Epithelial cell of esophagus (primary cell): ENCODE measurements around the gene TPD52L3.
A peak's percentile ranks its signal among the peaks of the same experiment; 100 is the strongest.

Experiments used
- DNase-seq: peaks from one replicate; pipeline ENCODE4 v3.0.0; 2010; ENCODE audit warnings: low read depth
- H3K4me3 ChIP-seq: 2 replicates; pipeline ENCODE4 v1.5.1; 2011; ENCODE audit warnings: mild to moderate bottlenecking, low read length, control low read depth
- TF ChIP-seq, protein P1 (sequence below): IDR thresholded peaks from 2 replicates; pipeline ENCODE4 v1.5.1; 2011; ENCODE audit warnings: low read depth, mild to moderate bottlenecking, low read length, control low read depth, inconsistent platforms; ENCODE audit not compliant: insufficient read depth; ENCODE audit errors: missing control alignments

TPD52L3 gene

DNA sequence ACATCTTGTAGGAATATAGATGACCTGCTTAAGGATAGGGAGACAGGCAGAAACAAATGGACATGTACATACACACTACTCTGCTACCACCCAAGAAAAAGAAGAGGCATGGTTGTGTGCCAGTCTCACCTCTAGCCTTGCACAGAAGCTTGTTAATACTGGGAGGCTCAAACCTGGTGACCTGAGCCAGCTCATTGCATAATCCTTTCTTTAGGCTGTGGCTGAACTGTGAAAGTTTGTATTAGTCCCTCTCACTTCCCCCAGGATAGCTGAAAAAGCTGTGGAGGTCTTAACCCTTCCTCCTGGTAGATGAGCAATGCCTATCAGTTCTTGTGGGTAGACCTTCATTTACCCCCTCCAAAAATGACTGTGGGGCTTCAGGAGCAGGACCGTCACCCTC is 28.7 kb downstream of the TPD52L3 start:
- H3K4me3 ChIP-seq, result no peak overlapping the region
- peak; percentile 39 for DNase-seq
- TF ChIP-seq, protein P1, sequence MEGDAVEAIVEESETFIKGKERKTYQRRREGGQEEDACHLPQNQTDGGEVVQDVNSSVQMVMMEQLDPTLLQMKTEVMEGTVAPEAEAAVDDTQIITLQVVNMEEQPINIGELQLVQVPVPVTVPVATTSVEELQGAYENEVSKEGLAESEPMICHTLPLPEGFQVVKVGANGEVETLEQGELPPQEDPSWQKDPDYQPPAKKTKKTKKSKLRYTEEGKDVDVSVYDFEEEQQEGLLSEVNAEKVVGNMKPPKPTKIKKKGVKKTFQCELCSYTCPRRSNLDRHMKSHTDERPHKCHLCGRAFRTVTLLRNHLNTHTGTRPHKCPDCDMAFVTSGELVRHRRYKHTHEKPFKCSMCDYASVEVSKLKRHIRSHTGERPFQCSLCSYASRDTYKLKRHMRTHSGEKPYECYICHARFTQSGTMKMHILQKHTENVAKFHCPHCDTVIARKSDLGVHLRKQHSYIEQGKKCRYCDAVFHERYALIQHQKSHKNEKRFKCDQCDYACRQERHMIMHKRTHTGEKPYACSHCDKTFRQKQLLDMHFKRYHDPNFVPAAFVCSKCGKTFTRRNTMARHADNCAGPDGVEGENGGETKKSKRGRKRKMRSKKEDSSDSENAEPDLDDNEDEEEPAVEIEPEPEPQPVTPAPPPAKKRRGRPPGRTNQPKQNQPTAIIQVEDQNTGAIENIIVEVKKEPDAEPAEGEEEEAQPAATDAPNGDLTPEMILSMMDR, result no peak

DNA sequence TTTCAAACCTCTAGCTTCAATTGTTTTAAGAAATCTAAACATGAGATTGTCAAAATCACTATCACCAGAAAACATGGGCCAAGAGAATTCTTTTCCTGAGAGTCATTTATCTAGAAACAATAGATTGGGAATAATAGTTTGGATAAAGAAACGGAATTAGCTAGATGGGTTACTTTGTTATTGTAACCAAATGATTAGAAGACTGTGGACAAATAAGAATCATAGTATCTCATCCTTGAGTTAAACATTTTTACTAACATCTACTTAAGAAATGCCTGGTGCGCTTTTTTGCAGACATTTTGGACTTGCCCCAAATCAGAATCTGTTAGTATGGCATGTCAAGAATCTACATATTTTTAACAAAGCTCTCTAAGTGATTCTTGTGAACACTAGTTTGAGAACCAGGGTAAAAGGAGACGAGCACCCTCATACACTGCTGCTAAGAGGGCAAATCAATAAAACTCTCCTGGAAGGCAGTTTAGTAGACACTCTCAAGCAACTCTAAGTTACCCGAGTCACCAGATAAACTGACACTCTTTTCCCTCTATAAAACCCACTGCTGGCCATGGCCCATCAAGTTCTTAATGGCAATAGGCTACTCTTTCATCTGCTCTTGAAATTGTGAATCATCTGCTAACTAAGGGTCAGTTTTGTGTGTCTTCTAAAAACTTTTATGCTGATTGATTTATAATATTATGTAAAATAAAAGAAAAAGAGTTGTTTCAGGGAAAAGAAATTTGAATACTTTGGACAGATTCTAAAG is 39.1 kb downstream of the TPD52L3 start:
- no peak for DNase-seq
- no peak overlapping the region for H3K4me3 ChIP-seq
- TF ChIP-seq, protein P1, result no peak

DNA sequence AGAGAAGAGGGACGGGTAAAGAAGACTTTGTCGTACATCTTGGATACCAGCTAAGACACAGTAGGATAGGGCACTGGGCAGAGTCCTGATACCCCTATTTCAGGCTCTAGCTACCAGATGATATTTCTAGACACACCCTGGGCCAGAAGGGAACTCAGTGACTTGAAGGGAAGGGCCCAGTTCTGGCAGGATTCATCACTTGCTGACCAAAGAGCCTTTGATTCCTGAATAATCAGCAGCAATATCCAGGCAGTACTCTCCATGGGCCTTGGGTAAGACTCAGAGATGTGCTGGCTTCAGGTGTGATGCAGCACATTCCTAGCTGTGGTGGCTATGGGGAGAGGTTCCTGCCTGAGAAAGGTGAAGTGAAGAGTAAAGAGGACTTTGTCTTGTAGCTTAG is 40.7 kb downstream of the TPD52L3 start:
- DNase-seq, result no peak
- no peak overlapping the region for H3K4me3 ChIP-seq
- TF ChIP-seq, protein P1, result no peak
